SU-DHL-6 (cell line): ENCODE results near the gene ABRACL.

Source experiments
- EZH2phosphoT487 ChIP-seq: fragments of 200-600 bp; sonication (generic), shearing (Covaris generic); conservative IDR thresholded peaks from 2 replicates; pipeline ENCODE4 v1.6.1; 2018; ENCODE audit warnings: mild to moderate bottlenecking, antibody characterized with exemption, low read length, moderate library complexity, mixed read lengths
- TF ChIP-seq, protein P1 (sequence below): fragments of 200-600 bp; sonication (generic); IDR thresholded peaks from one replicate; pipeline ENCODE4 v1.5.1; 2017; ENCODE audit warnings: antibody characterized with exemption, mild to moderate bottlenecking, low read length, moderate library complexity; ENCODE audit not compliant: insufficient read depth, poor library complexity, severe bottlenecking

DNA sequence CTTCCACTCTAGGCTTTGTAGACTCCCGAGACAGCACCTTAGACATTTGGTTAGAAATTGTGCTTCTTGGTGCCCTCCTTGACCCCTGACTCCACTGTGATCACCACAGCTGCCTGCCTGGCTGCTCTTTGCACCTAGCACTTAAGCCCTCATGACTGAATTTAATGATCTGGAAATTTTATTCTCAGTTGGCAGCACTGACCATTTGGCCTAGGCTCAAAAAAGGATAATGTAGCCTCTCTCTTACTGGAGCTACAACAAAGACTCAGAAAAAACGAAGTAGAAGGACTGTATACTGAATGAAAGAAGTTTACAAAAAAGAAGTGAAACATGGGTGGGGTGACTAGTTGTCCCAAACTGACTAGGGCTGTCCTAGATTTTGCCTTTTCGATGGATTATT, 11.3 kb upstream of the ABRACL start:
- TF ChIP-seq, protein P1, sequence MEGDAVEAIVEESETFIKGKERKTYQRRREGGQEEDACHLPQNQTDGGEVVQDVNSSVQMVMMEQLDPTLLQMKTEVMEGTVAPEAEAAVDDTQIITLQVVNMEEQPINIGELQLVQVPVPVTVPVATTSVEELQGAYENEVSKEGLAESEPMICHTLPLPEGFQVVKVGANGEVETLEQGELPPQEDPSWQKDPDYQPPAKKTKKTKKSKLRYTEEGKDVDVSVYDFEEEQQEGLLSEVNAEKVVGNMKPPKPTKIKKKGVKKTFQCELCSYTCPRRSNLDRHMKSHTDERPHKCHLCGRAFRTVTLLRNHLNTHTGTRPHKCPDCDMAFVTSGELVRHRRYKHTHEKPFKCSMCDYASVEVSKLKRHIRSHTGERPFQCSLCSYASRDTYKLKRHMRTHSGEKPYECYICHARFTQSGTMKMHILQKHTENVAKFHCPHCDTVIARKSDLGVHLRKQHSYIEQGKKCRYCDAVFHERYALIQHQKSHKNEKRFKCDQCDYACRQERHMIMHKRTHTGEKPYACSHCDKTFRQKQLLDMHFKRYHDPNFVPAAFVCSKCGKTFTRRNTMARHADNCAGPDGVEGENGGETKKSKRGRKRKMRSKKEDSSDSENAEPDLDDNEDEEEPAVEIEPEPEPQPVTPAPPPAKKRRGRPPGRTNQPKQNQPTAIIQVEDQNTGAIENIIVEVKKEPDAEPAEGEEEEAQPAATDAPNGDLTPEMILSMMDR = no peak
- TF ChIP-seq EZH2phosphoT487 = no peak
